ENCODE measurements around the gene KCNQ1.

KCNQ1 gene

GRCh38 chr11:2554338-2555207 lies 109.8 kb downstream of the KCNQ1 start:
- DNase-seq (ENCODE audit: low read depth): no peak

GRCh38 chr11:2555336-2555735 lies 110.5 kb downstream of the KCNQ1 start:
- DNase-seq (ENCODE audit: low read depth): no peak

- DNase-seq (ENCODE audit: low read depth): no peak
Observed at GRCh38 chr11:2555891-2556290, 111.1 kb downstream of the KCNQ1 start.

GRCh38 chr11:2557381-2557780 lies 112.6 kb downstream of the KCNQ1 start:
- DNase-seq (ENCODE audit: low read depth): no peak

- no peak for DNase-seq (ENCODE audit: low read depth)
Observed at GRCh38 chr11:2558397-2558796, 113.6 kb downstream of the KCNQ1 start.

- DNase-seq (ENCODE audit: low read depth): no peak
Observed at GRCh38 chr11:2558861-2559526, 114.2 kb downstream of the KCNQ1 start.

- DNase-seq (ENCODE audit: low read depth): no peak
Observed at GRCh38 chr11:2559527-2560311, 114.9 kb downstream of the KCNQ1 start.

GRCh38 chr11:2561696-2562581 lies 117.1 kb downstream of the KCNQ1 start:
- no peak for DNase-seq (ENCODE audit: low read depth)

- no peak for DNase-seq (ENCODE audit: low read depth)
Observed at GRCh38 chr11:2562890-2563212, 118.0 kb downstream of the KCNQ1 start.

- DNase-seq (ENCODE audit: low read depth): no peak
Observed at GRCh38 chr11:2563213-2564007, 118.6 kb downstream of the KCNQ1 start.

GRCh38 chr11:2564008-2564530 lies 119.3 kb downstream of the KCNQ1 start:
- no peak for DNase-seq (ENCODE audit: low read depth)

- no peak for DNase-seq (ENCODE audit: low read depth)
Observed at GRCh38 chr11:2564588-2565425, 120.0 kb downstream of the KCNQ1 start.

- DNase-seq (ENCODE audit: low read depth): no peak
Observed at GRCh38 chr11:2565447-2566222, 120.8 kb downstream of the KCNQ1 start.

GRCh38 chr11:2566223-2567025 lies 121.6 kb downstream of the KCNQ1 start:
- DNase-seq (ENCODE audit: low read depth): no peak

- no peak for DNase-seq (ENCODE audit: low read depth)
Observed at GRCh38 chr11:2567026-2567671, 122.3 kb downstream of the KCNQ1 start.

- DNase-seq (ENCODE audit: low read depth): no peak
Observed at GRCh38 chr11:2569321-2569721, 124.5 kb downstream of the KCNQ1 start.

GRCh38 chr11:2569731-2570210 lies 125.0 kb downstream of the KCNQ1 start:
- no peak for DNase-seq (ENCODE audit: low read depth)

All from T-helper 22 cell (primary cell).